ENCODE measurements around the gene CD244. TPM values are rescaled to one million over a fixed set of nuclear protein-coding genes. Genes with fewer than 3 reads are reported as not detected.

The CD244 gene
- not detected in 2 replicates for total RNA-seq

DNA sequence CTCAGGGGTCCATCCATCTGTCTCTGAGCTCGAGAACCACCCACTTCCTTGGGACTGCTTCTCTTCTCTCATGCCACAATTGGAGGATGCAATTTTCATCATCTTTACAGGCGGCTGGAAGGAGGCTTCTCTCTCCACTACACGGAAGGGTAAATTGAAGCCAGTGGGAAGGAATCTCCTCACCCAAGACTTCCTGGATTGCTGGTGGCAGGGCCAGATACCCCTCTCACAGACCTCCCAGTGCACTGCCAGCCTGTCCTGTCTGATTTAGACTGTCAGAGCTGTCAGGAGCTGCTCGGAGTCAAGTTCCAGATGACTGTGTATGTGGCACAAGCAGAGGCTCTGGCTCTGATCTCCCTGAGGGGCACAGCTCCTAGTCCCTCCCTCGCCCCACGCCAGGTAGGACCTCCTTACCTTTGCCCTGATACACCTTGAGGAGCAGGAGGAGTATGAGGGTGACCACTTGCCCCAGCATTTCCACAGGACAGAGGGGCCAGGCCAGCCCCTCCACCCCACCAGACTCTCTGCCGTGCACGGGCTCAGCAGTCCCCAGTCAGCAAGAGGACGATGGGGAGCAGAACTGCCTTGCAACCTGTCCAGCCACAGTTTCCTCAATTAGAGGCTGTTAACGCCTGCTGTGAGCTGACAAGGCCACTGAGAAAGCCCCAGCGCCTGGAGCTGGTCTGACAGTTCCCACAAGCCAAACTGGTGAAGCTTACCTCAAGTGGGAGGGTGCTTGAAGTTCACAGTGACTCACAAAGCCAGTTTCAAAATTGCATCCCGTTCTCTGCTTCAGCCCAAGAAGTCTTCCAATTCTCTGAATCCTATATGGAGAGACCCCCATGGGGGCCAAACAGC, at the start of gene CD244:
Gene CD244 (minus strand): TSS at position 685 of the 858 bp plus-strand sequence. CDS start 210 bp downstream, at position 475.

GRCh38 chr1:160885042-160885441, 22.4 kb upstream of the CD244 start, which contains the start of gene ITLN1:
TSS of gene ITLN1 (minus strand) at chr1:160885180. CDS start at chr1:160884877, 303 bp downstream.

DNA sequence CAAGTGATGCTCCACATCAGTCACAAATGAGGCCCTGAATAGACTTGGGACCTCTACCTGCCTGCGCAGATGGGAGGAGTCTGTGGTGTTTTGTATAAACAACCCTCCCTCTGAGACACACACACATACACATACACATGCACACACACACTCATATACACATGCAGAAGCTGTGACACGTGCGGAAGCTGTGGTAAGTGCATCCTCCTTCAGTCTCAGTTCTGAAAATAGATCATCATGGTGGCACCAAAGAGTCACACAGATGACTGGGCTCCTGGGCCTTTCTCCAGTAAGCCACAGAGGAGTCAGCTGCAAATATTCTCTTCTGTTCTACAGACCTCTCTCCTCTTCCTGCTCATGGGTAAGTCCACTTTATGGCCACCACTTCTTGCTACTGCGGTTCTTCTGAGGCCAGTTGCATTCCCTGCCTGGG, 66.7 kb downstream of the CD244 start, which contains the start of gene LY9:
Gene LY9 (plus strand): TSS at position 224 of the 433 bp plus-strand sequence. CDS start 14 bp downstream, at position 238.

Other genes starting within 250 kb of the CD244 start
- gene SLAMF1, start 215.8 kb downstream of the CD244 start, total RNA-seq, result under 0.01 TPM in 1 of 2 replicates, not detected in the other
- not detected in 2 replicates for gene CD48, start 151.1 kb downstream of the CD244 start, total RNA-seq
- not detected in 2 replicates for gene SLAMF7, start 123.6 kb downstream of the CD244 start, total RNA-seq
- gene LY9, start 66.7 kb downstream of the CD244 start, total RNA-seq, result not detected in 2 replicates
- not detected in 2 replicates for gene ITLN1, start 22.3 kb upstream of the CD244 start, total RNA-seq
- not detected in 2 replicates for gene ITLN2, start 91.9 kb upstream of the CD244 start, total RNA-seq
- 3.7 and 12.7 TPM in 2 replicates for gene F11R, start 158.3 kb upstream of the CD244 start, total RNA-seq
- 5.7 and 6.7 TPM in 2 replicates for gene TSTD1, start 176.1 kb upstream of the CD244 start, total RNA-seq
- gene USF1, start 183.1 kb upstream of the CD244 start, total RNA-seq, result 51.0 and 92.8 TPM in 2 replicates
- gene ARHGAP30, start 207.0 kb upstream of the CD244 start, total RNA-seq, result under 0.01 TPM in 1 of 2 replicates, not detected in the other
- 1.1 and 2.6 TPM in 2 replicates for gene NECTIN4, start 226.7 kb upstream of the CD244 start, total RNA-seq
- gene KLHDC9, start 235.5 kb upstream of the CD244 start, total RNA-seq, result 0.66 and 1.1 TPM in 2 replicates